HepG2 (cell line): ENCODE results near the gene TMEM238. TPM values are rescaled to one million over a fixed set of nuclear protein-coding genes. Genes with fewer than 3 reads are reported as not detected.

Experiments used
- AFF4 ChIP-seq: sonication (generic); formaldehyde crosslinking; IDR thresholded peaks from 2 replicates; pipeline ENCODE4 v1.4.0; 2020; ENCODE audit warnings: missing genetic modification reagents
- ATF3 ChIP-seq: sonication (generic); formaldehyde crosslinking; IDR thresholded peaks from 2 replicates; pipeline ENCODE4 v1.4.0; 2020; ENCODE audit warnings: missing genetic modification reagents
- FOXK2 ChIP-seq: fragments of 450-650 bp; IDR thresholded peaks from 2 replicates; pipeline ENCODE4 v1.6.1; 2016
- HES4 ChIP-seq: sonication (generic); formaldehyde crosslinking; IDR thresholded peaks from 2 replicates; pipeline ENCODE4 v1.9.0; 2021; ENCODE audit warnings: mild to moderate bottlenecking, missing genetic modification reagents, borderline replicate concordance
- KDM3A ChIP-seq: IDR thresholded peaks from 2 replicates; pipeline ENCODE4 v1.6.1; 2018; ENCODE audit warnings: low read depth, missing compliant biosample characterization
- MAFK ChIP-seq, 2 experiments: IDR thresholded peaks in 1 of 2; conservative IDR thresholded peaks in 1 of 2; 2 replicates each; pipeline ENCODE4 v1.6.1; 2011; ENCODE audit warnings: improper control_type of control experiment in 2 of 2, low read length in 2 of 2
- RFX5 ChIP-seq: IDR thresholded peaks from 2 replicates; pipeline ENCODE4 v1.6.1; 2011; ENCODE audit warnings: low read depth, low read length, improper control_type of control experiment
- SIN3A ChIP-seq: IDR thresholded peaks from 2 replicates; pipeline ENCODE4 v1.6.1; 2011; ENCODE audit warnings: low read depth, mild to moderate bottlenecking, control low read depth, low read length, borderline replicate concordance
- SRSF1 ChIP-seq: fragments of 200-400 bp; formaldehyde crosslinking; optimal IDR thresholded peaks from 2 replicates; pipeline ENCODE3; 2017; ENCODE audit warnings: mild to moderate bottlenecking, low read depth, low read length, moderate library complexity
- TEAD3 ChIP-seq: optimal IDR thresholded peaks from 2 replicates; pipeline ENCODE3; 2016; ENCODE audit warnings: borderline replicate concordance
- TIGD3 ChIP-seq: sonication (generic); formaldehyde crosslinking; IDR thresholded peaks from 2 replicates; pipeline ENCODE4 v1.5.1; 2020; ENCODE audit warnings: mild to moderate bottlenecking, missing genetic modification reagents, borderline replicate concordance
- TOPORS ChIP-seq: sonication (generic); formaldehyde crosslinking; IDR thresholded peaks from 2 replicates; pipeline ENCODE4 v1.8.0; 2023; ENCODE audit warnings: mild to moderate bottlenecking, missing genetic modification reagents
- ZBTB10 ChIP-seq: sonication (generic); formaldehyde crosslinking; IDR thresholded peaks from 2 replicates; pipeline ENCODE4 v1.4.0; 2020; ENCODE audit warnings: missing genetic modification reagents, borderline replicate concordance
- ZBTB43 ChIP-seq: sonication (generic); formaldehyde crosslinking; conservative IDR thresholded peaks from 2 replicates; pipeline ENCODE4 v1.4.0; 2020; ENCODE audit warnings: missing genetic modification reagents
- ZFP36 ChIP-seq: fragments of 150-350 bp; IDR thresholded peaks from 2 replicates; pipeline ENCODE4 v1.6.1; 2018; ENCODE audit warnings: borderline replicate concordance, low read length, low read depth; ENCODE audit not compliant: partially characterized antibody
- ZFP90 ChIP-seq: sonication (generic); formaldehyde crosslinking; IDR thresholded peaks from 2 replicates; pipeline ENCODE4 v1.8.0; 2022; ENCODE audit warnings: missing genetic modification reagents, mild to moderate bottlenecking, inconsistent platforms, borderline replicate concordance
- ZNF274 ChIP-seq: sonication (generic); formaldehyde crosslinking; IDR thresholded peaks from 2 replicates; pipeline ENCODE4 v1.5.1; 2020; ENCODE audit warnings: mild to moderate bottlenecking, missing genetic modification reagents
- ZNF431 ChIP-seq: sonication (generic); formaldehyde crosslinking; IDR thresholded peaks from 2 replicates; pipeline ENCODE4 v1.9.0; 2022; ENCODE audit warnings: missing genetic modification reagents, low read depth, mild to moderate bottlenecking, borderline replicate concordance
- ZNF562 ChIP-seq: sonication (generic); formaldehyde crosslinking; IDR thresholded peaks from 2 replicates; pipeline ENCODE4 v1.8.0; 2022; ENCODE audit warnings: missing genetic modification reagents, borderline replicate concordance
- ZNF639 ChIP-seq: conservative IDR thresholded peaks from 2 replicates; pipeline ENCODE4 v1.6.1; 2018; ENCODE audit warnings: missing genetic modification reagents
- polyA plus RNA-seq, 8 experiments: library from polyadenylated mRNA; depleted of rRNA in 3 of 8; stranded (reverse) in 7 of 8; unstranded in 1 of 8; fragments of >200 nt; fragmentation: Illumina TruSeq in 4 of 8; extraction: Trizol in 4 of 8; gene quantifications; 2 replicates each; pipeline versions ENCODE4 v1.2.1 to v1.2.3, GENCODE V29; 2011 to 2016; ENCODE audit warnings: low read depth in 4 of 8, missing spikeins in 1 of 8, mixed read lengths in 1 of 8; ENCODE audit not compliant: insufficient read depth in 1 of 8
- total RNA-seq, 5 experiments: library from RNA; depleted of rRNA; stranded (reverse); fragments of >200 nt; fragmentation: Illumina TruSeq; extraction: Trizol; gene quantifications; 2 replicates each; pipeline ENCODE4 v1.2.3, GENCODE V29; 2016; ENCODE audit warnings: low read depth in 1 of 5

TMEM238 gene
- total and polyA plus RNA-seq, 2 of the 13 experiments (the other 11 are each of a cell fraction or from before 2014, with no cell fraction given) = not detected

GRCh38 chr19:55418185-55418584 lies 34.1 kb upstream of the TMEM238 start (continued):
- TF ChIP-seq AFF4 (CRISPR knock-in tag) = no peak
- TF ChIP-seq ZNF639 (CRISPR knock-in tag) = no peak
- TF ChIP-seq HES4 (CRISPR knock-in tag) = no peak
- TF ChIP-seq ZBTB10 (CRISPR knock-in tag) = no peak
- no peak for TF ChIP-seq ZBTB43 (CRISPR knock-in tag)
- 0 out of 2 replicates have a peak, but pooled peaks have one; percentile 53 for TF ChIP-seq KDM3A (CRISPR knock-in tag)
- TF ChIP-seq MAFK (conservative IDR thresholded peaks at IDR 0.05 in 1 of 2, IDR thresholded peaks at IDR 0.05 in 1 of 2; ENCODE audit: low read length in 2 of 2) = no peak
- TF ChIP-seq ZFP36 = no peak
- TF ChIP-seq TIGD3 (CRISPR knock-in tag) = no peak
- no peak for TF ChIP-seq RFX5
- TF ChIP-seq ATF3 (CRISPR knock-in tag) = no peak
- TF ChIP-seq SIN3A = no peak
- no peak for TF ChIP-seq TOPORS
- TF ChIP-seq ZFP90 (CRISPR knock-in tag) = no peak
- no peak for TF ChIP-seq ZNF274 (CRISPR knock-in tag)
- no peak for TF ChIP-seq ZNF562 (CRISPR knock-in tag)
- TF ChIP-seq FOXK2 = no peak
- TF ChIP-seq TEAD3 (CRISPR knock-in tag) = peak; percentile 40
- TF ChIP-seq SRSF1 = no peak
- TF ChIP-seq ZNF431 (CRISPR knock-in tag) = no peak
